Endometrial microvascular endothelial cells (primary cell): ENCODE results near the gene GRIP1. TPM values are rescaled to one million over a fixed set of nuclear protein-coding genes. Genes with fewer than 3 reads are reported as not detected.

Source experiments
- in situ Hi-C: cut with HindIII; loops from 2 replicates; pipeline ENCODE4 v1.10.0; 2017; ENCODE audit warnings: low sequenced_read_pairs, low pct_unique_long_range_greater_than_20kb; ENCODE audit errors: inconsistent ontology term
- total RNA-seq: library from RNA; depleted of rRNA; stranded (reverse); fragments of >200 nt; gene quantifications from one replicate; pipeline ENCODE4 v1.2.3, GENCODE V29; 2015; ENCODE audit errors: inconsistent ontology term

GRIP1 gene, protein sequence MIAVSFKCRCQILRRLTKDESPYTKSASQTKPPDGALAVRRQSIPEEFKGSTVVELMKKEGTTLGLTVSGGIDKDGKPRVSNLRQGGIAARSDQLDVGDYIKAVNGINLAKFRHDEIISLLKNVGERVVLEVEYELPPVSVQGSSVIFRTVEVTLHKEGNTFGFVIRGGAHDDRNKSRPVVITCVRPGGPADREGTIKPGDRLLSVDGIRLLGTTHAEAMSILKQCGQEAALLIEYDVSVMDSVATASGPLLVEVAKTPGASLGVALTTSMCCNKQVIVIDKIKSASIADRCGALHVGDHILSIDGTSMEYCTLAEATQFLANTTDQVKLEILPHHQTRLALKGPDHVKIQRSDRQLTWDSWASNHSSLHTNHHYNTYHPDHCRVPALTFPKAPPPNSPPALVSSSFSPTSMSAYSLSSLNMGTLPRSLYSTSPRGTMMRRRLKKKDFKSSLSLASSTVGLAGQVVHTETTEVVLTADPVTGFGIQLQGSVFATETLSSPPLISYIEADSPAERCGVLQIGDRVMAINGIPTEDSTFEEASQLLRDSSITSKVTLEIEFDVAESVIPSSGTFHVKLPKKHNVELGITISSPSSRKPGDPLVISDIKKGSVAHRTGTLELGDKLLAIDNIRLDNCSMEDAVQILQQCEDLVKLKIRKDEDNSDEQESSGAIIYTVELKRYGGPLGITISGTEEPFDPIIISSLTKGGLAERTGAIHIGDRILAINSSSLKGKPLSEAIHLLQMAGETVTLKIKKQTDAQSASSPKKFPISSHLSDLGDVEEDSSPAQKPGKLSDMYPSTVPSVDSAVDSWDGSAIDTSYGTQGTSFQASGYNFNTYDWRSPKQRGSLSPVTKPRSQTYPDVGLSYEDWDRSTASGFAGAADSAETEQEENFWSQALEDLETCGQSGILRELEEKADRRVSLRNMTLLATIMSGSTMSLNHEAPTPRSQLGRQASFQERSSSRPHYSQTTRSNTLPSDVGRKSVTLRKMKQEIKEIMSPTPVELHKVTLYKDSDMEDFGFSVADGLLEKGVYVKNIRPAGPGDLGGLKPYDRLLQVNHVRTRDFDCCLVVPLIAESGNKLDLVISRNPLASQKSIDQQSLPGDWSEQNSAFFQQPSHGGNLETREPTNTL
- not detected for total RNA-seq

DNA sequence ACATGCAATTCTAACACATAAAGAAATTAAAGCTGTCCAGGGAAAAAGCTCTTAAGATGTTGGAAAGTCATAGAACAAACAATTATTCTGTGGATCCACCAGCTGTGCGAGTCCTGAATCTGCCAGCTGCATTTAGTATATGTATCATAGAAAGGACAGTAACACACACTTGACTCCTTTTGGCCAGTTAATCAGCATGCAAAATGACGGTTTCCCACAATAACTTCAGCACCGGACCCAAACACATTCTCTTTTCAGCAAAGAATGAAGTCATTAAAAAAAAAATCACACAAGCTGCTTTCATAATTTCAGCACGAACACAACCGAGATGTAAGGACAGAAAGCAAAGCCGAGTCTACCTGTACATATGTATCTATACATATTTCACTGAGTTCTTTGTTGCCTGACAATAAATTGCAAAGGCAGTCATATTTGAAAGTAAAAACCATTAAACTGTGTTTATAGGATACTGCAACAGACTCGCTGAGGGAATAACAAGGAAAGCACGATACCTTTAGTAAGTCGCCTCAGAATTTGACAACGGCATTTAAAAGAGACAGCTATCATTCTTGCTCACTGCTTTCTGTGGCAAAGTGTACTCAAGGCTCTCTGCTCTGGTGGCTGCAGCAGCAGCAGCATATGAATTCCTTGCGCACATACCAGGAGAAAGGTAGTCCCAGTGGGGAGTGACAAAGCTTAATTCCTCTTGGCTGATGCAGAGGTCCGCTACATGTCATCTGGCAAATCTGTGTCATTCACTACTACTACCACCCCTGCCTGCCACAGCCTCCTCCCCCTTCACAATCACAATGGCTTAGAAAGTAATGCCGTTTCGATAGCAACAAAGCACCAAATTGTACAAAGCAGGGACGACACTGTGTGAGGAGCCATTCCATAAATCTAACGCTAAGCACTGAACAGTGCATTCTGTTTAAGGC is at the start of gene GRIP1:
TSS of gene GRIP1 (minus strand) at position 739 of the 938 bp plus-strand sequence. CDS start at position 567, 172 bp downstream.
- in situ Hi-C loops: no loop called here

DNA sequence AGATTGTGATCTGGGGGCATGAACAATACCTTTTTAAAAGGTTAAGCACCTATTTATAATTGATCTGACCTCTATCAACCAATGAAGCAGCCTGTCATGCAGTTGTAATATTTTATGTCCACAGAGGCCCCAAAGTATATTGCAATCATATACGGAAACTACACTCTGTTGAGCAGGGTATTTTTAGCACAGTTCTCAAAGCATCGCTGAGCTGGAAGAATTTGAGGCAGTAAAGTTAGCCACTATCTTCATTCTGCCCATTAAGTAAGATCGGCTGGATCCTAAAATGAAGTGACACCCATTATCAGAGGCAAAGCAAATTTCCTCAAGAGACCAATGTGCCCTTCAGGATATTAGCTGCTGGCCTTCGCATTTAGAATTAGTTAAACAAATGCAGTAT is 47.7 kb upstream of the GRIP1 start:
- in situ Hi-C loops: no loop called here

DNA sequence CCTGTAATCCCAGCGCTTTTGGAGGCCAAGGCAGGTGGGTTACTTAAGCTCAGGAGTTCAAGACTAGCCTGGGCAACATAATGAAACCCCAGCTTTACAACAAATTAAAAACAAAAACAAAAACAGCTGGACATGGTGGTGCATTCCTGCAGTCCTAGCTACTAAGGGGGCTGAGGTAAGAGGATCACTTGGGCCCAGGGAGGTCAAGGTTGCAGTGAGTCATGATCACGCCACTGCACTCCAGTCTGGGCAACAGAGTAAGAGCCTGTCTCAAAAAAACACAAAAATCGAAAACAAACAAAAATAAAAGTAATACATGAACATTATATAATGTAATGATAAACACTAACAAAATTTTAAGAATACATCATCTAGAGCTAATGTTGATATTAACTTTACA is 46.2 kb upstream of the GRIP1 start:
- in situ Hi-C loops: no loop called here

DNA sequence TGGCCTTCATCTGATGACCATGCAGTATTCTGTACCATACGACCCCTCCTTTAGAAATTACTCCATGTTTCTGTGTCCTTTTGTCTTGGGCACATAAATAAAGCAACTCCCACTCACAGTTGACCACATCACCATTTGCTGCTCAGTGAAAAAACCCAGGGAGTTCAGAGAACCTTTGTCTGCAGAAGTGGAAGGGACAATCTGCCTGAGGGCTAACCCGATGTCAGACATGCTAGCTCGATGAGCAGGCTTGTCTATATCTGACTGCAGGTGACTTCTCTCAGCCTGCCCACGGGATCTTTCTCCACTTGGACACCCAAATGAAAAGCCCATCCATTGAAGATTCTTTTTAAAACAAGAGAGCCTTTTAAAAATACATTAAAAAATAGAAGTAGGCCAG is 45.7 kb upstream of the GRIP1 start:
- in situ Hi-C loops: no loop called here

DNA sequence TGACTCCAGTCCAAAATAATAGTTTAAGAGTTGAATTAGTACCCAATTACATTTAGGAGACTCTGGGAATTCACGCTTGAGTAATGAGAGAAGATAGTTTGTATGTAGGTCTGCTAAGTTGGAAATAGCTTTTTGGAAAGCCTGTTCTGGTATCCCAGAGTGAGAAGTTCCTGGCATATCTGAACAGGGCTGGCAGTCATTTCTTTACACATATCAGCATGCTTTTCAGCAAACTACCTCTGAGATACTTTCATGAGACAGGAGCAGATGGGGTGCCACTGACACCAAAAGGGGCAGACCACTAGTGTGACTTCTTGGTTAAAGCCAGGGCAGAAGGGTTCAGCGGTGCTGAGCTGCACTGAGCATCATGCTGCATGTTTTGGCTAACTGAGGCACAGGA is 45.1 kb upstream of the GRIP1 start:
- in situ Hi-C loops: no loop called here

DNA sequence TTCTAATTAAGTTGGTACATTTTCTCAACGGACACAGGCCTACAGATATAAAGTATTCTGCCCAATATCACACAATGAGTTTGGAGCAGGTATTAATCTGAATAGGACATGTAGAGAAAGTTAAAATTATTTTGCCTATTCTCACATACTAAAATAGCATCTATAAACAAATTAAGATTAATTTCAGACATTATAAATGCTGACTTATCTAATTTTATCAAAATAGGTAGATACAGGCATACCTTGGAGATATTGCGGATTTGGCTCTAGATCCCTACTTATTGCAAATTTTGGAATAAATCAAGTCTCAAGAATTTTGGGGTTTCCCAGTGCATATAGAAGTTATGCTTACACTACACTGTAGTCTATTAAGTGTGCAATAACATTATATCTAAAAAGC is 41.0 kb upstream of the GRIP1 start:
- in situ Hi-C loops: no loop called here

DNA sequence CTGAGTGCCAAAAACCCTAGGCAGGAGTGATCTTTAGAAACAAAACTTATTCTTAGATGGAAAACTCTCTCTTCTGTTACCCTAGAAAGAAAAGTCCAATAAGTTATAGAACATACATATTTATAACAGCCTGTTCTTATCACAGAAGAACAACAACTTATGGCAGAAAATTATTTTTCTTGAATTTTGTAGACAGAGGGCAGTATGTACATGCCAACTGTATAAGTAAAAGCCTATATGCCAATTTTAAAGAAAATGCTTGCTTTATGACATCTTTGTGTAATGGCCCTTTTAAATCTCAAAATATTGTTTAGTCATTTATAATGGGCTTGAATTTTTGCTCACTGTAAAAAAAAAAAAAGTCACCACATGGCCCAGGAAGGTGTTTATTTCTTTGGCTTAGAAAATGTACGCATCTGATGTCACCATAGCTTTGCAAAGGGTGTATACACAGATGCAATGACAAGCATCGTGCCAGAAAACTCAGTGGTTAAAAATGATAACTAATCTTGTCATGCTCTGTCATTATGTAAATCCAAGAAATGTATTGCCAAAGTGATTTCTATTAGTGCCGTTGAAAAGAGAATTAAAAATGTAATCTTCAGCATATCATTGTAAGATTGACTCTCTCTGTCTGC is 38.3 kb upstream of the GRIP1 start:
- in situ Hi-C loops: no loop called here

DNA sequence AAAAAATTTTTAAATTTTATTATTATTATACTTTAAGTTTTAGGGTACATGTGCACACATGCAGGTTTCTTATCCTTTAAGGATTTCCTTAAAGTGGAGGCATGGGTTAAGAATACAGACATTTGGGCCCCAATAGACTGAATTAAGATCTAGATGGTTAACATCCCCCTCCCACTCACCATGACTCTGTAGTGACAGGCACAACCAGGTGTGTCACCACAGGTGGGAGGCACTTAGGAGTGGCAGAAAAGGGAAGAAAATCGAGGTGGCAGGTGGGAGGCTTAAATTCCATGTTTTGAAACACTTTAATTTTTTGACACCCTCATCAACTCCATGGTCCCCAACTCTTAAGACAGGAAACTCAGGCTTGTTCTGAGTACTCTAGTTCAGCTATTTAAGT is 37.6 kb upstream of the GRIP1 start:
- in situ Hi-C loops: no loop called here

DNA sequence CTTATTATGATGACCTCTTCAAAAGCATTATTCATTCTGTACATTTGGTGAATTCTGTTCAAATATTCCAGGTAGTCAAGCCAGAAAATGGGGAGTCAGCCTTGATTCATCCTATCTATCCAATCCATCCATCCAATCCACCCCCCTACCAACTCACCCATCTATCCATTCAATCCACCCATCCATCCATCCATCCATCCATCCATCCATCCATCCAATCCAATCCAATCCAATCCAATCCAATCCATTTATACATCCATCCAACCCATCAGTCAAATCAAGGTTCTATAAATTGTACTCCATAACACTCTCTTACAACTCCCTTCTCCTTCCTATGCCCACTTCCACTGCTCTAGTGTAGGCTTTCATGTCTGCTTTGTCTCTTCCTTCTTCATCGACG is 35.8 kb upstream of the GRIP1 start:
- in situ Hi-C loops: no loop called here

DNA sequence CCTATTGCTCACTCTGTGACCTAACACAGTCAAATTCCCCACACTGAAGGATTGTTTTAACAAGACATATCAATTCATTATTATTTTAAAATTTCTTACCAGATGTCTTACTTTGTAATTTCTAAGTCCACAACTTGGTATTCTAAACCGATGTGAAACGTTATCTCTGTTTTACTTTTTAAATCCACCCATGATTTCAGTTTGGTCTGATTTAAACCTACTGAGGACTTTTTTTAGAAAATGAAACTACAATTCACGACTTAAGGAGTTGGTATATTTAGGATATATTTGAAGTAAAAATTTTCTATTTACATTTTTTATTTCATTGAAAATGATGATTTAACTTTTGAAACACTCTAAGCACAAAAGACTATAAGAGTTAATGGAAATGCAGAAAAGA is 35.1 kb upstream of the GRIP1 start:
- in situ Hi-C loops: no loop called here

DNA sequence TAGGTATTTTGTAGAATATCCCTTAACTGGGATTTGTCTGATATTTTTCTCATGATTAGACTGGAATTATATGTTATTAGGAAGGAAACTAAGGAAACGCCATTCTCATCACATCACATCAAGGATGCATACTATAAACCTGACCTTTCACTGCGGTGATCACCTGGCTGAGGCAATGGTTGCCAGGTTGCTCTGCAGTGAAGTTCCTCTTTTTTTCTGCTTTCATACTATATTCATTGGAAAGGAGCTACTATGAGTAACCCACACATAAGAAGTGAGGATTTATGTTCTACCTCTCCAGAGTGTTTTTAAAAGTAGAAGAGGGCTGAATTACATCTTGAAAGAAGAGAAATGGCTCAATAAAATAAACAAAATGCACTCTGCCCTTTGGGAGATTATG is 31.0 kb upstream of the GRIP1 start:
- in situ Hi-C loops: no loop called here

DNA sequence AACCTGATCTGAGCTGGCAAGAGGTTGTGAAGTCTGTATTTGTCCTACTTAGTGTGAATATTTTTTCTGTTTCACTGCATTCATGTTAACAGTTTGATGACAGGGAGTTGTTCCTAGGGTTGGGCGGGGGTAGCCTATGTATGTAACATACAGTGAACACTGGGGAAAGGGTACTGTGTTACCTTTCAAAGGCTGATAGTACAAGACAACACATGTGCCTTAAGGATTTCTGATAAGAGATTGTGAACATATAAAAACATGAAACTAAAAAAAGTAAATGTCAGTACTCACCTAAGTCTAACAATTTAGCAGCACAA is 30.5 kb upstream of the GRIP1 start:
- in situ Hi-C loops: no loop called here

DNA sequence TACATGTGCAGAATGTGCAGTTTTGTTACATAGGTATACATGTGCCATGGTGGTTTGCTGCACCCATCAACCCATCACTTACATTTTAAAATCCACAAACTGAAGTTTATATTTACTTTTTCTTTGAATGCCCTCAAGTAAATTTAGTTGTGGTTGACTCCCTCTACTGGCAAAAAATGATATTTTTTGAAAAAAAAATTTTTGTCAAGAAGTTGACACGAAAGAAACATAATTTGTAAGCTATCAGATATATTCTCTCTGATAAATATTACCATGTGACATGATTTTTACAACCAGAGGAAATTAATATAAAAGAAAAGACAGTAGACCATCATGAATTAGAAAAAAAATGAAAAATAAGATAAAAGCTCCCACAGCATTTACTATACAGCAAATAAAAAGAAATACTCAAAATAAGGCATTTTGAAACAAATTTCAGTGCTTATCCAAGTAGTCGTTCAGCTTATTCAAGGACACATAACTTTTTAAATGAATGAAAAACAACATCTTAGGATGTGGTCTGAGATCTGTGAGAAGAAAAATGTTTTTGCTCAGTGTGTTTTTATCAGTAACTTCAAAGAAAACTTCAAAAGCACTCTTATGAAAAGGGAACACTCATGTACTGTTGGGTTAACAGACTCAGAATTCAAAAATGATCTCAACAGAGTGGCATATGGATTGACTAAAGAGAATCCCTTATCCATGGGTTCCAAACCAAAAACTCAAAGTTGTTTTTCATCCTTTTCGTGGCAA is 30.0 kb upstream of the GRIP1 start:
- in situ Hi-C loops: no loop called here

DNA sequence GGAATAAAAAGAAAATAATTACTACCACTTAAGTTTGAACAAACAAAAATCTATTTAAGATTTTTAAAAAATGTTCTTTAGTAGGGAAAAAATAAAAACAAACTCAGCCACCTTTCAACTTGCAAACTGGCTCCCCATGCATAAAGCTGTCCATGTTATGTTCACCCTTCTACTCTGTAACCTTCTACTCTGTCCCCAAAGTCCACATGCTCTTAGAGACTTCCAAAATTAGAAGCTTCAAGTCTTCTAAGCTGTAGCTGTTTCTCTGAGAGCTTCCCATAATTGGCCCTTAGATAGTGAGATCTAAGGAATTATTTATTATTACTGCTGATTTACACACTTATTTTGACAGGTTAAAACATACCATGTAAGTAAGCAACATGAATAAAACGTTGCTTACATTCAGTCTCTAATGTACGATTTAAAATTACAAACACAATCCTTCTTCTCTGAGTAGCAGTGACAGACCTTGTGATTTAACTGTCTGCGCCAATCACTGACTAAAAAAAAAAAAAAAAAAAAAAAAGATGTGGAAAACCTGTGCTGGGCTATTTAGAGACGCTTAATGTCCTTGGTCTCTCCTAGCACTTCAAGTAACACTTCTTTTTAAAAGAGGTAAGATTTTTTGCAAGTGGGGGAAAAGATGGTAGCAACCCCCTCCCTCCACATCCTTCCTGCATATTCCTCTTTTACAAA is 28.3 kb upstream of the GRIP1 start:
- in situ Hi-C loops: no loop called here

DNA sequence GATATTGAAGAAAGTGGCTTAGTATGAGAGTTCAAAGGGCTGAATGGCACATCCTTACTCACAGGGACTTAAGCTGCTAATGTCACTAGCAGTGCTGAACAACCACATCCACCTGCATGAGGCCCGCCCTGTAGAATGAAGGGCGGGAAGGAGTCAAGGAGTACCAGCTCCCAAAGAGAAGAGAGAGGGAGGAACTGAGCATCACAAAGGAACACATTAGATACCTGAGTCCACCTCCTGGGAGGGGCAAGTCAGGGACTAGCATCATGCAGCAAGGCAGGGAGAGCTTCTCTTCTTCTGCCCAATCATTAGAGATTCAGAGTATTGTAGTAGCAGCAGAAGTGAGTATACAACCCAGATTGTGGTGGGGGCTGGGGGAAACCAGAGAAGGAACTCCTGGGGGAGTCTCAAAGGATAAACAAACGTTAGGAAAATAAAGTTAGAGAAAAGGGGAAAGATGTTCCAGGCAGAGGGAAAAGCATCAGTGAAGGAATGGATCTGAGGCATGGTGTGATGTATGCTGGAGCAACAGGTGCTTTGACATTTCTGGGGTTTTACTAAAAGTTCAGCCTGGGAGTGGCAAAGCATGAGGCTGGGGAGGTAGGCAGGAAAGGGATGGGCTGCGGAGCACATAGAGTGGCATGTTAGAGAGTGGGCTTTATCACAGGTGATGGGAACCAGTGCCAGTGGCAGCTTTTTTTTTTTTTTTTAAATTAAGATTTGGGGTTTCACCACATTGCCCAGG is 21.0 kb upstream of the GRIP1 start:
- in situ Hi-C loops: no loop called here

DNA sequence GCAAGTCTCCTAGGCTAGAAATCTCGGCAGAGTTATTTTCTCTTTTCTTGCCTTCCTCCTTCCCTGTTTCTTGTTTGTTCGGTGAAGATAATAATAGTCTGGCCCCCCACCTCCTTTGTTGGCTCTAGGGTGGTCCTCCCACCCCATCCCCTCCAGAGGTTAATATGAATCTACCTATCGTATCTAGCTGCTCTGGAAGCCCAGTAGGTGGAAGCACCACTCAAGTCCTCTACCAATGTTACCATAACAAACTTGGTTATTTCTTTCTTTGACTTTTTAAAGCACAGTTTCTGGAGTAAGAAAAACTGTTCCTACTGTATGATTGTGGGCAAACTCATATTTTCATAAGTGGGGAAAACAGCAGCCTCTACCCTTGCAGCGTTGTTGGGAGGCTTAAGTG is 19.7 kb upstream of the GRIP1 start:
- in situ Hi-C loops: no loop called here
